Stimulated activated CD8-positive, alpha-beta memory T cell treated with anti-CD3 and anti-CD28 coated beads, Interleukin-12 subunit alpha, Interleukin-12 subunit beta, amount 100 ng/mL, for 4 hours (primary cell): ENCODE measurements around the gene PTCH2.
"Not testable (repeated sequence)": the region's sequence is repeated elsewhere in the genome, so short reads cannot be mapped to it uniquely, and the experiment has no call there.

Experiments used
- DNase-seq: peaks from one replicate; pipeline ENCODE4 v3.0.0-alpha.2; 2020; ENCODE audit warnings: low read depth

Gene PTCH2

DNA sequence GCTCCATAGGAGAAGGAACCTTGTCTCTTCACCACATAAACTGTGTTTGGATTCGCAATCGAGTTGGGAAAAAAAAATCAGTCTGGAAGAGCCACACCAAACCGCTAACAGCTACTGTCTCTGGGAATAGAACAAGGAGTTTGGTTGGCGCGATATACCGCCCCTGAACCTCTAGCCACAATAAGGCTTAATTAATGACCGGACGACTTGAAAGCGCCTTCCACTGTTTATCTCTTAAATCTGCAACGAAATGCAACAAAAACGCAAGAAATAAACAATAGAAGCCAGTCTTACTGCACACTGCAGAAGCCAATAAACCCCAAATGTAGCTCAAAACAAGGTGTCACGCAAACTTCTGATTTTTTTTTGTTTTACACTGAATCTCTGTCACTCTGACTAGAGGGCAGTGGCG is 23.9 kb downstream of the PTCH2 start:
- DNase-seq, result no peak

DNA sequence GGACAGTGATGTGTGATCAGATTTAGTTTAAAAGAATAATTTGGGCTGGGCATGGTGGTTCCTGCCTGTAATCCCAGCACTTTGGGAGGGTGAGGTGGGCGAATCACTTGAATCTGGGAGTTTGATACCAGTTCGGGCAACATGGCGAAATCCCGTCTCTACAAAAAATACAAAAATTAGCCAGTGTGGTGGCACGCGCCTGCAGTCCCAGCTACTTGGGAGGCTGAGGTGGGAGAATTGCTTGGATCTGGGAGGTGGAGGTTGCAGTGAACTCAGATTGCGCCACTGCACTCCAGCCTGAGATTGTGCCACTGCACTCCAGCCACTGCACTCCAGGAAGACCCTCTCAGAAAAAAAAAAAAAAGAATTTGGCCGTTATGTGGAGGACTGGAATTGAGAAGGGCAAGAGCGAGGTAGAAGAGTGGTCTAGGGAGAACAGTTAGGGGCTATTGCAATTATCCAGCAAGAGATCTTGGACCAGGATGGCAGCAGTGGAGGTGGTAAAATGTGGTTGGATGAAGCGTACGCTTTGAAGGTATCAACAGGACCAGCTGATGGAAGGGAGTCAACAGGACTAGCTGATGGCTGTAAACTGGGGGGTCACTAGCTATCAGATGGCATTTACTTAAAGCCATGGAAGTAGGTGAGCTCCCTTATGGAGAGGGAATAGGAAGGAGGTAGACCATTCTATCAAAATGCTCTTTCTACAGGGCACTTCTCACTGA is 25.1 kb downstream of the PTCH2 start:
- no peak for DNase-seq

GRCh38 chr1:44817307-44817706 is 25.7 kb downstream of the PTCH2 start:
- no peak for DNase-seq

GRCh38 chr1:44815926-44816325 is 27.1 kb downstream of the PTCH2 start:
- not testable (repeated sequence) for DNase-seq

- no peak for DNase-seq
Measured at GRCh38 chr1:44812822-44813543, 30.1 kb downstream of the PTCH2 start.

DNA sequence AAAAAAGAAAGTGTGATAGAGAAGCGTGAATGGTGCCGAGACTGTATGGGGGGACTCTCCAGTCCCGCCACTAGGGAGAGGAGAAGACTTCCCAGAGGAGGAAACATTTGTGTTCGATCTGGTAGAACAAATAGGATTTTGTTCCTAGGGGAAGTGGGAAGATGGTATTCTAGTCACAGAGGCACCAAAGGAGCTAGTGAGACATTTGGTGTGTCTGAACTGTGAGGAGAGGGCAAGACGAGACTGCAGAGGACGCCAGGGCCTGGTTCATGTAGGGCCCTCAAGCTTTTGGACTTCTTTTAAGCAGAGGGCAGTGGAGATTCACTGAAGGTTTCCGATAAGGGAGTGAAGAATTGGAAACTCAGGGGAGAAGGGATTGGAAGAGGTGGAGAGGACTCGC is 31.8 kb downstream of the PTCH2 start:
- DNase-seq, result no peak

DNA sequence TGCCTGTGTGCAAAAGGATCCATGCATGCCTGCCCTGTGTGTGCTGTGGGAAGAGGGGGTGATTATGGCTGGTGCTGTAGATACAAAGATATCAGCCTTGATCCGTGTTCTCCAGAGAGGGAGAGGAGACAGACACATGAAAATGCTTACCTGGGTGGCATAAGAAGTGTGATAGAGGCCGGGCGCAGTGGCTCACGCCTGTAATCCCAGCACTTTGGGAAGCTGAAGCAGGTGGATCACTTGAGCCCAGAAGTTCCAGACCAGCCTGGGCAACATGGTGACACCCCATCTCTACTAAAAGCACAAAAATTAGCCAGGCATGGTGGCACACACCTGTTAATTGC is 32.3 kb downstream of the PTCH2 start:
- DNase-seq, result not testable (repeated sequence)

- no peak for DNase-seq
Measured at GRCh38 chr1:44810101-44810761, 32.8 kb downstream of the PTCH2 start.

- peak; percentile 73 for DNase-seq
Measured at GRCh38 chr1:44808938-44809917, 33.8 kb downstream of the PTCH2 start.

GRCh38 chr1:44808063-44808937 is 34.8 kb downstream of the PTCH2 start, which contains the start of gene BTBD19:
Gene BTBD19, plus strand, starts transcription at chr1:44808523. Its CDS starts 298 bp downstream, at chr1:44808821.
- peak; percentile 61 for DNase-seq

- DNase-seq, result peak; percentile 76
Measured at GRCh38 chr1:44807364-44808062, 35.5 kb downstream of the PTCH2 start.

DNA sequence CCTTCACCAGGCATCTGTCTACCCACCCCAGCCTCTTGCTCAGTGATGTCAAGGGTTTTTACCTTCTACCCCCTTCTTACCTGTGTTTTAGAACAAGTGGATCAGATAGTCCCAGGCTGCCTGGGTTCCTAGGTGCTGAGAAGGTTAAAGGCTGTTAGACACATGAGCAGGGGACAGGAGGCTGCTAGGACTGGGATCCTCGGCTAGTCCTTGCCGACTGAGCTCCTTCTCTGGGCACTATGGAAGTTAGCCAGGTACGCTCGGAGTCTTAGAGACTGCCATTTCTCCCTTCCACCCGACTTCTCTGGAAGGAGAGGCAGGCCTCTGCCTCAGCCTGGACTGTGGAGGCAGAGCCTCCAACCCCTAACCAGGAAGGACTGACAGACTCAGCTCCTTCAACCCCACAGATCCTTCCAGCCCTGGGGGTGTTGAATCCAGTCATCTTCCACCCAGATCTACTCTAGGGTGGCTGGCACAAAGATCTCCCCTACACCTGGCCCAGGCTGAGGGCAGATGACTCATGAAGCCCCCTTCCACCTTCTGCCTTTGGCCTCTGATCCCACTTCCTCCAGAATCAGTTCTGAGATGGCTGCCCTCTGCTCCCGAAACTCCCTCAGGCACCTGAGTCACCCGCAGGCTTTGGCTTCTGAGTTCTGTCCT is 36.2 kb downstream of the PTCH2 start, which contains the start of gene DYNLT4:
Gene DYNLT4, minus strand, starts transcription at position 648 of the 660 bp plus-strand sequence. CDS start 683 bp downstream, outside the sequence.
- no peak for DNase-seq

DNA sequence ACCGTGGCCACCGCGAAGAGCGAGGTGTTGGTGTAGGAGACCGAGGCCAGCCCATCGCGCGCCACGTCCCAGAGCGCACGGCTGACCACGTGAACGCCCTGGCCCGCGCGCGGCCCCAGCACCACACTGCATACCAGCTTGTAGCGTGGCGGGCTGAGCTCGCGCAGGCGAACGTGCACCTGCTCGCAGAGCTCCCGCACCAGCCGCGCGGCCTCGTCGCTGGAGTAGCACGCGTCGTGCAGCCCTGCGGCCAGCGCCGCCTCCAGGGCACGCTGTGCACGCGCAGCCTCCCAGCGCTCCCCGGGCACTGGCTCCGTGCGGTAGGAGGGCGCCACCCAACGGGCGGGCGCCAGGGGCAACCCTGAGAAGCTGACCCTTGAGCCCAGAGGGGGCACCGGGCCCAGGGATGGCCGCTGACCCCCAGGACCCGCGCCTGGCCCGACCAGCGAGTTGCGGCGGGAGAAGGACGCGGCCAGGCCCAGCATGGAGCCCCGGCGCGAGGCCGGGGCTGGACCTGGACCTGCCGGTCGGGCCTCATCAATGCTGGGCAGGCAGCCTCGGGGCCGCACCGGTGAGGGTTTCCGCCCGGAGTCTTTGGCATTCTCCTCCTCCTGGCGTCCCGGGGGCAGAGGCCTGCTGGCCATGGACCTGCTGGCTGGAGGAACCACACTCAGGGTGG is 36.9 kb downstream of the PTCH2 start:
- DNase-seq, result no peak

GRCh38 chr1:44805311-44806024 is 37.6 kb downstream of the PTCH2 start:
- DNase-seq, result no peak

DNA sequence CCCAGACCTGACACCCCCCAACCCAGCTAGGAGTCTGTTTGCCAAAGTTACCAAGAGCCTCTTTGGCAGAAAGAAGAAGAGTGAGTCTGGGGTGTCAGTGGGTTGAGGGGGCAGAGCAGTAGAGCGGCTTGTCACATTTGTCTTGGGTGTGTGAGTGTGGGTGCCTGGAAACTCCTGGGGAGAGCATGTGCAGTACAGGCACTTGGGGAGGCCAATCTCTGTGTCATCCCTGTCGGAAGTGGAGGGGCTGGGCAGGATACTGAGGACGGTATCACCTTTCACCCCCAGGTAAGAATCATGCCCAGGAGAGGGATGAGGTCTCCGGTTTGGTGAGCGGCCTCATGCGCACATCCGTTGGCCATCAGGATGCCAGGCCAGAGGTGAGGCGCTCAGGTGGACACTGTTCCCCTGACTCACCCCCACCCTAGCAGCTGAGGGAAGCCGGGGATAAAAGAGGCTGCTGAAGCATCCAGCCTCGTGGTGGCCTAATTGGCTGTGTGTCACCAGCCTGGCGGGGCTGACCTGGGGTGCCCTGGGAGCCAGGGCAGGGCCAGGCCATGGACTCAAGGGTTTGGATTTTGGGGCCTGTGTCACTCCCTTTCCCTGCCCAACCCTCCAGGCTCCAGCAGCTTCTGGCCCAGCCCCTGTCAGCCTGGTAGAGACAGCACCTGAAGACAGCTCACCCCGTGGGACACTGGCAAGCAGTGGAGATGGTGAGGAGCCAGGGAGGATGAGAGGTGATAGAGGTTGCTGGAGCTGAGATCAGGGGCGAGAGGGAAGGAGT is 39.5 kb downstream of the PTCH2 start:
- DNase-seq, result no peak

- DNase-seq, result no peak
Measured at GRCh38 chr1:44803062-44803311, 40.1 kb downstream of the PTCH2 start.

DNA sequence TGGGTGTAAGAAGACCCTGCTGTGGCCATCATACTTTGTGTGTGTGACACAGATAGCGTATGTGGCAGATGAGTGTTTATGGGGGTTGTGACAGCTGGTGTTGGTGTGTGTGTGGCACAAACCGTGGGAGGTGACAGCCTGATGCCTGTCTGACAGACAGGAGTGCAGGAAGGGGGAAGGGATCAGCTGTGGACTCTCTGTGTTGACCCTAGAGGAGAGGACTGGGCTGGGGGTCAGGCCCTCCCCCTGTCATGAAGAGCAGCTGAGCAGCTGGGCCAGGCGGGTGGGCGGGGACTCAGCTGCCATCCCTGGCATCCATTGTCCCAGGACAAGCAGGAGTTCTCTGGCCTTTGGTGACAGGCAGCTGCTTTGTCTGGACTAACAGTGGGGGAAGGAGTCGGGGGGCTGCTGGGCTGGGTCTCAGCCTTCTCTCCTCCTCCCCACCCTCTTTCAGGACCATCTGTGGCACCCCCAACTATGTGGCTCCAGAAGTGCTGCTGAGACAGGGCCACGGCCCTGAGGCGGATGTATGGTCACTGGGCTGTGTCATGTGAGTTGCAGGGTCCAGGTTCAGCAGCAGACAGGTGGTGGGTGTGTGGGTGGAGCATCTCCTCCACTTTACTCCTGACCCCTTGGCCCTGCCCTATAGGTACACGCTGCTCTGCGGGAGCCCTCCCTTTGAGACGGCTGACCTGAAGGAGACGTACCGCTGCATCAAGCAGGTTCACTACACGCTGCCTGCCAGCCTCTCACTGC is 40.6 kb downstream of the PTCH2 start:
- no peak for DNase-seq
